Measurements from ENCODE around the gene PFKFB3. TPM values are rescaled to one million over a fixed set of nuclear protein-coding genes. Genes with fewer than 3 reads are reported as not detected.

PFKFB3 gene
- total and polyA plus RNA-seq, 2 of the 4 experiments (the other 2 are of a cell fraction) = 34.1 to 45.5 TPM

GRCh38 chr10:6201516-6201975 is 1.2 kb upstream of the PFKFB3 start (continued):
- no peak for TF ChIP-seq RCOR1 (IDR thresholded peaks at IDR 0.05; ENCODE audit: insufficient replicate concordance, low read length)

DNA sequence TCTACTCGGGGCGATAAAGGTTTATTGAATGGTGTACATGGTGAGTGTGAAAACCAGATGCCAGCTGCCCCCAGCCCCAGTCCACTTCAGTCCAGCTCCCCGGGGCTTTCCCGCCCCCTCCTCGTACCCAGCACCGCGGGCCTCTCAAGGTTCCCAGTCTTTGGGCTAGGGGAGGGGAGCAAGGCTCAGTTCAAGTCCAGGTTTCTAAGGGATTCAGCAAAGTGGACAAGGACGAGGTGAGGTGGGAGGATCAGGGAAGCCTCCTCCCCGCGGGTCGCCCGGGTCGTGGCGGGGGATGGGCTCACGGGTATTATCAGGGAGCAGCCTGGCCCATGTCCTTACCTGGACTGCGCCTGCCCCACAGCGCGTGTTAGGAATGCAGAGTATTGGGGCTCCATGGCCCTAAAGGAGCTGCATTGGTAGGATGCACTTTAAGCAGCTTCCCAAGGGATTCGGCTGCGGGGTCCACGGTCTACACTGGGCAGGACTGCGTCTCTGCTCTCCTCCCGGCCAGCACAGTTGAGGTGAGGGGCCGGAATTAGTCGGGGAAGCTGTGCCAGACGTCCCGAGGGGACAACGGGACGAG is 541 bp upstream of the PFKFB3 start:
- Histone ChIP-seq H3K9me1 (ENCODE audit: insufficient read depth, low read length) (peaks cover 9% of the 10 kb centered on the region; the same call in 1 of the 2 replicates), H4K91ac (ENCODE audit: insufficient read depth, low read depth, low read length) (peak overlapping the region; percentile 85; the same call in 1 of the 2 replicates), H3K36me3 (ENCODE audit: control insufficient read depth, insufficient read depth, low read length) (no peaks in the 10 kb centered on the region), H4K5ac (ENCODE audit: low read depth, low read length) (peak overlapping the region; percentile 91), H4K20me1 (ENCODE audit: insufficient read depth, low read length) (peaks cover 60% of the 10 kb centered on the region), H4K8ac (ENCODE audit: low read depth in 2 of 2, low read length in 2 of 2) (peak overlapping the region; percentile 88 to 89), H3K9me3 (ENCODE audit: control insufficient read depth, insufficient read depth, low read length) (no peaks in the 10 kb centered on the region), H3K18ac (ENCODE audit: low read depth, low read length) (peak overlapping the region; percentile 80), H2BK5ac (ENCODE audit: low read depth, low read length, poor library complexity, severe bottlenecking) (peak overlapping the region; percentile 81), H2BK120ac (ENCODE audit: low read depth, low read length) (peak overlapping the region; percentile 96), H3K79me1 (ENCODE audit: low read depth in 1 of 2, low read length in 2 of 2) (peaks cover 6 to 61% of the 10 kb centered on the region in 2 experiments), H2BK20ac (ENCODE audit: low read depth, low read length) (peak overlapping the region; percentile 75; the same call in 1 of the 2 replicates), H2BK15ac (ENCODE audit: low read depth, low read length) (peak overlapping the region; percentile 51; the same call in 2 of the 3 replicates), H2AK9ac (replicated peaks; ENCODE audit: low read depth, low read length, poor library complexity) (peak overlapping the region; percentile 98), H3K56ac (ENCODE audit: extremely low read depth, insufficient read depth, low read length) (no peak overlapping the region; the same call in 1 of the 2 replicates), H2AFZ (replicated peaks; ENCODE audit: low read length, poor library complexity) (peak overlapping the region; percentile 95), H3K27ac (ENCODE audit: insufficient read depth, low read length) (peak overlapping the region; percentile 86), H3K9ac (ENCODE audit: low read depth, low read length) (peak overlapping the region; percentile 89), H3K4me3 (ENCODE audit: insufficient read depth, low read depth, low read length) (peak overlapping the region; percentile 28), H2AK5ac (ENCODE audit: low read depth, low read length) (peak overlapping the region; percentile 99), H3K4ac (ENCODE audit: low read depth, low read length) (peak overlapping the region; percentile 97), H3K27me3 (ENCODE audit: control insufficient read depth, insufficient read depth, low read length) (no peaks in the 10 kb centered on the region), H3K4me2 (ENCODE audit: low read depth, low read length) (peak overlapping the region; percentile 91), H3K4me1 (ENCODE audit: control insufficient read depth, insufficient read depth, low read length) (peaks cover 17% of the 10 kb centered on the region), H3K23ac (ENCODE audit: low read depth, low read length) (peak overlapping the region; percentile 81; the same call in 1 of the 2 replicates), H3K14ac (replicated peaks; ENCODE audit: low read depth, low read length) (peak overlapping the region; percentile 90)
- POLR2A ChIA-PET (ENCODE audit: unreplicated experiment) = interaction anchor here (0.6 to 2.0 kb wide), 5 partner anchors 73 to 204 kb away, joined by 3 to 19 read pairs (median 6); no protein-coding TSS in a partner anchor
- BruUV-seq (replicated peaks) = no TSS peak
- dilution Hi-C loops (cut with HindIII; ENCODE audit: low sequenced_read_pairs, unreplicated experiment) = no loop called here
- in situ Hi-C loops (cut with MboI; ENCODE audit: low sequenced_read_pairs) = no loop called here
- ATAC-seq (ENCODE audit: low read depth) = peak; percentile 1
- CTCF ChIA-PET = interaction anchor here (0.5 to 3.0 kb wide), 13 partner anchors 8 to 271 kb away, joined by 3 to 42 read pairs (median 3); no protein-coding TSS in a partner anchor
- no peak for DNase-seq
- WGBS, 2 experiments (ENCODE audit: extremely low coverage in 2 of 2, insufficient read length in 1 of 2) = 16% methylated on average over 5 of the region's 29 CpGs; no CpG with 5 or more reads in 1 of the 2 experiments
- intact Hi-C loops (cut with micrococcal nuclease) = loop anchor here (1.0 to 5.0 kb wide), 3 partner anchors 40 to 199 kb away; no protein-coding TSS in a partner anchor
- TF ChIP-seq MAFK (IDR thresholded peaks at IDR 0.05; ENCODE audit: low read depth, low read length) (no peak), MAZ (IDR thresholded peaks at IDR 0.05; ENCODE audit: borderline replicate concordance, low read depth, low read length) (no peak), FOS (IDR thresholded peaks at IDR 0.05; ENCODE audit: low read depth, low read length) (no peak), CHD1 (IDR thresholded peaks at IDR 0.05; ENCODE audit: low read depth, low read length) (no peak), RCOR1 (IDR thresholded peaks at IDR 0.05; ENCODE audit: insufficient replicate concordance, low read length) (no peak), ELK1 (IDR thresholded peaks at IDR 0.05; ENCODE audit: borderline replicate concordance, low read depth, low read length) (no peak), BHLHE40 (IDR thresholded peaks at IDR 0.05; ENCODE audit: low read depth, low read length) (no peak), NFE2L2 (IDR thresholded peaks at IDR 0.05; ENCODE audit: low read depth, low read length) (no peak), CTCF (conservative IDR thresholded peaks at IDR 0.05; ENCODE audit: low read depth, low read length) (no peak), RFX5 (IDR thresholded peaks at IDR 0.05; ENCODE audit: low read depth, low read length) (no peak)
- TF ChIP-seq, protein P1, sequence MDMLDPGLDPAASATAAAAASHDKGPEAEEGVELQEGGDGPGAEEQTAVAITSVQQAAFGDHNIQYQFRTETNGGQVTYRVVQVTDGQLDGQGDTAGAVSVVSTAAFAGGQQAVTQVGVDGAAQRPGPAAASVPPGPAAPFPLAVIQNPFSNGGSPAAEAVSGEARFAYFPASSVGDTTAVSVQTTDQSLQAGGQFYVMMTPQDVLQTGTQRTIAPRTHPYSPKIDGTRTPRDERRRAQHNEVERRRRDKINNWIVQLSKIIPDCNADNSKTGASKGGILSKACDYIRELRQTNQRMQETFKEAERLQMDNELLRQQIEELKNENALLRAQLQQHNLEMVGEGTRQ (IDR thresholded peaks at IDR 0.05; ENCODE audit: low read depth, low read length) = no peak
